ENCODE measurements around the gene XIRP1. TPM values are rescaled to one million over a fixed set of nuclear protein-coding genes. Genes with fewer than 3 reads are reported as not detected.
"Not testable (repeated sequence)": the region's sequence is repeated elsewhere in the genome, so short reads cannot be mapped to it uniquely, and the experiment has no call there.

Gene XIRP1
- 1 to 10 TPM in 1 of 2 donors, under 1 TPM in 1; 0.14 to 4.1 TPM for total RNA-seq

- DNase-seq (ENCODE audit: low spot score in 2 of 2) = peak in 1 of 2 donors; percentile 67
- H3K9me3 Mint-ChIP-seq = no peaks in the 10 kb centered on the region
- H3K36me3 Mint-ChIP-seq = no peaks in the 10 kb centered on the region
- H3K27ac Mint-ChIP-seq = peak within 1 kb of the TSS; percentile 37 to 88
- ATAC-seq = peak; percentile 76 to 97
Measured at GRCh38 chr3:39192490-39193092, at the start of gene XIRP1. TSS of gene XIRP1 (minus strand) at chr3:39192595. CDS start at chr3:39189445, 3,150 bp downstream.

- H3K27ac Mint-ChIP-seq = no peak overlapping the region
- no peaks in the 10 kb centered on the region for H3K36me3 Mint-ChIP-seq
- ATAC-seq (no peak), DNase-seq (ENCODE audit: low spot score in 2 of 2) (no peak)
- no peaks in the 10 kb centered on the region for H3K9me3 Mint-ChIP-seq
Measured at GRCh38 chr3:39241561-39241960, 49.2 kb upstream of the XIRP1 start.

GRCh38 chr3:39237027-39237426, 44.6 kb upstream of the XIRP1 start:
- Mint-ChIP-seq H3K9me3 (no peaks in the 10 kb centered on the region), H3K36me3 (no peaks in the 10 kb centered on the region), H3K27ac (no peak overlapping the region)
- ATAC-seq = no peak
- no peak for DNase-seq (ENCODE audit: low spot score in 2 of 2)

- H3K36me3 Mint-ChIP-seq = no peaks in the 10 kb centered on the region
- no peak for DNase-seq (ENCODE audit: low spot score in 2 of 2)
- no peaks in the 10 kb centered on the region for H3K9me3 Mint-ChIP-seq
- H3K27ac Mint-ChIP-seq = no peak overlapping the region
- ATAC-seq = peak in 1 of 2 donors; percentile 32
Measured at GRCh38 chr3:39234651-39235050, 42.3 kb upstream of the XIRP1 start.

GRCh38 chr3:39232859-39233258, 40.5 kb upstream of the XIRP1 start:
- no peaks in the 10 kb centered on the region for H3K36me3 Mint-ChIP-seq
- DNase-seq (ENCODE audit: low spot score in 2 of 2) (no peak), ATAC-seq (no peak)
- no peaks in the 10 kb centered on the region for H3K9me3 Mint-ChIP-seq
- H3K27ac Mint-ChIP-seq = no peak overlapping the region

- no peaks in the 10 kb centered on the region for H3K9me3 Mint-ChIP-seq
- no peaks in the 10 kb centered on the region for H3K36me3 Mint-ChIP-seq
- ATAC-seq (no peak), DNase-seq (ENCODE audit: low spot score in 2 of 2) (no peak)
- no peak overlapping the region for H3K27ac Mint-ChIP-seq
Measured at GRCh38 chr3:39230453-39230852, 38.1 kb upstream of the XIRP1 start.

GRCh38 chr3:39228496-39228895, 36.1 kb upstream of the XIRP1 start:
- Mint-ChIP-seq H3K9me3 (no peaks in the 10 kb centered on the region), H3K27ac (no peak overlapping the region), H3K36me3 (no peaks in the 10 kb centered on the region)
- ATAC-seq (no peak), DNase-seq (ENCODE audit: low spot score in 2 of 2) (no peak)

- DNase-seq (ENCODE audit: low spot score in 2 of 2); ATAC-seq; H3K9me3 Mint-ChIP-seq; H3K36me3 Mint-ChIP-seq; H3K27ac Mint-ChIP-seq: not testable (repeated sequence)
Measured at GRCh38 chr3:39227596-39227995, 35.2 kb upstream of the XIRP1 start.

- Mint-ChIP-seq H3K36me3 (no peaks in the 10 kb centered on the region), H3K27ac (no peak overlapping the region), H3K9me3 (no peaks in the 10 kb centered on the region)
- DNase-seq (ENCODE audit: low spot score in 2 of 2) = no peak
- no peak for ATAC-seq
Measured at GRCh38 chr3:39226106-39226741, 33.8 kb upstream of the XIRP1 start.

- Mint-ChIP-seq H3K36me3 (no peaks in the 10 kb centered on the region), H3K27ac (no peak overlapping the region), H3K9me3 (no peaks in the 10 kb centered on the region)
- no peak for ATAC-seq
- no peak for DNase-seq (ENCODE audit: low spot score in 2 of 2)
Measured at GRCh38 chr3:39224288-39224687, 31.9 kb upstream of the XIRP1 start.

- no peaks in the 10 kb centered on the region for H3K36me3 Mint-ChIP-seq
- no peak for ATAC-seq
- H3K27ac Mint-ChIP-seq = no peak overlapping the region
- H3K9me3 Mint-ChIP-seq = no peaks in the 10 kb centered on the region
- DNase-seq (ENCODE audit: low spot score in 2 of 2) = no peak
Measured at GRCh38 chr3:39222939-39223338, 30.5 kb upstream of the XIRP1 start.

GRCh38 chr3:39222462-39222861, 30.1 kb upstream of the XIRP1 start:
- ATAC-seq (no peak), DNase-seq (ENCODE audit: low spot score in 2 of 2) (no peak)
- Mint-ChIP-seq H3K36me3 (no peaks in the 10 kb centered on the region), H3K9me3 (no peaks in the 10 kb centered on the region), H3K27ac (no peak overlapping the region)

GRCh38 chr3:39221141-39221530, 28.7 kb upstream of the XIRP1 start:
- no peak for DNase-seq (ENCODE audit: low spot score in 2 of 2)
- Mint-ChIP-seq H3K9me3 (no peaks in the 10 kb centered on the region), H3K36me3 (no peaks in the 10 kb centered on the region), H3K27ac (no peak overlapping the region)
- no peak for ATAC-seq

- no peaks in the 10 kb centered on the region for H3K36me3 Mint-ChIP-seq
- ATAC-seq (no peak), DNase-seq (ENCODE audit: low spot score in 2 of 2) (no peak)
- H3K9me3 Mint-ChIP-seq = no peaks in the 10 kb centered on the region
- H3K27ac Mint-ChIP-seq = no peak overlapping the region
Measured at GRCh38 chr3:39220407-39221140, 28.2 kb upstream of the XIRP1 start.

- no peak overlapping the region for H3K27ac Mint-ChIP-seq
- ATAC-seq = no peak
- no peak for DNase-seq (ENCODE audit: low spot score in 2 of 2)
- no peaks in the 10 kb centered on the region for H3K36me3 Mint-ChIP-seq
- no peaks in the 10 kb centered on the region for H3K9me3 Mint-ChIP-seq
Measured at GRCh38 chr3:39219702-39220101, 27.3 kb upstream of the XIRP1 start.

GRCh38 chr3:39216176-39216790, 23.9 kb upstream of the XIRP1 start:
- DNase-seq (ENCODE audit: low spot score in 2 of 2) (no peak), ATAC-seq (peak; percentile 31 to 48)
- no peaks in the 10 kb centered on the region for H3K9me3 Mint-ChIP-seq
- H3K36me3 Mint-ChIP-seq = no peaks in the 10 kb centered on the region
- no peak overlapping the region for H3K27ac Mint-ChIP-seq

- no peak for DNase-seq (ENCODE audit: low spot score in 2 of 2)
- Mint-ChIP-seq H3K36me3 (no peaks in the 10 kb centered on the region), H3K27ac (no peak overlapping the region), H3K9me3 (no peaks in the 10 kb centered on the region)
- no peak for ATAC-seq
Measured at GRCh38 chr3:39213613-39214012, 21.2 kb upstream of the XIRP1 start.

Data from activated naive CD4-positive, alpha-beta T cell treated with anti-CD3 and anti-CD28 coated beads, Interleukin-2, amount 50 U/mL, for 72 hours (primary cell).